HG02852 (cell line): ENCODE data around the gene IGF2.

Source experiments
- ATAC-seq: cut with Tn5 transposase; IDR thresholded peaks from one replicate; pipeline ENCODE4 v1.9.1; 2021; ENCODE audit warnings: mild to moderate bottlenecking, moderate library complexity; ENCODE audit not compliant: unreplicated experiment

The IGF2 gene

GRCh38 chr11:2169626-2170570 is 30.7 kb upstream of the IGF2 start:
- no peak for ATAC-seq

DNA sequence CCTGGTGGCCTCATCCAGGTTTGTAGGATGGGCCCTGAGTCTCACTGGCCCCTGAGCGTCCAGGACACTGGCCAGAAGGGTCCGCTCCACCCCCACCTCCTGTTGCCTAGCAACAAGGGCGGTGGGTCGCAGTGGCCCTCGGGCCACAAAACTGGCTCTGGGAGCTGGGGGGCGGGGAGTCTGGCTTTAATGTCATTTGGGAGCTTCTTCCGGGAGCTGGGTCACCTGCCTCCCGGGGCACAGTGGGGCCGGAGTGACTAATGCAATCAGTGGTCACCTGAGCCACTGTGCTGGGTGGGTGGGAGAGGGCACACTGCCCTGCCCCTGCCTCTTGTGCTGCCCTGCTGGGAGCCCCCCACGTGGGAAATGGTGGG is 29.8 kb upstream of the IGF2 start:
- no peak for ATAC-seq

DNA sequence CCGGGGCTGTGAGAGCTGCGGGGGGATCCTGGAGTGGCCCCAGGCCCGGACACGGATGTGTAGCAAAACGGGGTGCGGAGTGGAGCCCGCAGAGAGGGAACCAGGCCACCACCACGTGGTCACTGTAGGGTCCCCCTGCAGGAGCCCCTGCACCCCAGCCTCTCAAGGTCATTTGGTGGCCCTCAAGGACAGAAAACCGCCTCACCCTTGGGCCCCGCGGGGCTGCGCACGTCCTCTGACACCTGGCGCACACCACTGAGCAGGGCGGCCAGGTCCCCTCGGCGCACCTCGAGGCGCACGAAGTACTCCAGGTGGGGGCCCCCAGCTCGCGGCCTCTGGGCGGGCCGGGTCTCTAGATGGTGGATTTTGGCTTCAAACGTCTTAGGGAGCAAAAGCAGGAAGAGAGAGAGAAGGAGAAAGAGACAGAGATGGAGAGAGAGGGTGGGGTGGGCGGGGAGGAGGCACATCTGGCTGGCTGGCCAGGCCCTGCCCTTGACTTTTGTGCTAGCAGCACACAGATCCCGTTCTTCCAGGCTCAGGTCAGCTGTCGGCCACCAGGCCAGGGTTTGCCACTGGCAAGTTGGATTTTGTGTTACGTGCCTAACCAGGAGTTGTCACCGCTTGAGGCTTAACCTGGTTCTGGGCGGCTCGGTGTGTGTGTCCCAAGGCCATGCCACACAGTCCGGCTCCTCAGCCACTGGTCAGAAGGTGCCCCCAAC is 29.3 kb upstream of the IGF2 start:
- ATAC-seq, result no peak

- no peak for ATAC-seq
These were observed 28.2 kb upstream of the IGF2 start for GRCh38 chr11:2167141-2168045.

DNA sequence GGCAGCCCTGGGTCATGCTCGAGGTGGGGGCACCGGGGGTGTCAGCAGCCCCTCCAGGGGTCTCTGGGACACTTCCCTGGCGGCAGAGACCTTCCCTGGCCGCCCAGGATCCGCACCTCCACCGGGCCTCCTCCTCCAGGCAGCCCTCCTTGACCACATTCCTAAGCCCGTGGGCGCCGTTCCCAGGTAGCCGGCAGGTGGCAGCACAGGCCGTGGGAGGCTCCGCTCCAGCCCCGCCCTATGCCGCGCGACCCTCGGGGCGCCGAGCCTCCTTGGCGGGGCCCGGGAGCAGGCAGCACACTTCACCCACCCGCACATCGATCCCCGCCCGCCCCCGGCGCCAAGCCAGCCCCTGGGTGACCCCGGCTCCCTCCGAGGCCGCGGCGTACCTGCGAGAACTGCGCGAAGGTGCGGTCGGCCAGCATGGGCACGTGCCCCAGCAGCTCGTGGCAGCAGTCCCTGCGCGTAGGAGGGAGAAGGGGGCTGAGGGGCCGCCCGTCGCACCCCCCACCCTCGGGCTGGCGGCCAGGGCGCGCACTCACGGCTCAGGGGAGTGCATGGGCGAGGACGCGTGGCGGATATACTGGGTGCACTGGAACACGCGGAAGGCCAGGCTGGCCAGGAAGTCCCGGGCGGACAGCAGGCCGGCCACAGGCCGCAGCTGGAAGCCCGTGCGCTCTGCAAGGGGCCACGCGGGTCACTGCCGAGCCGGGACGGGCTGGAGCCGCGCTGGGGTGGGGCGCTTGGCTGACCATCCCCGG is 27.1 kb upstream of the IGF2 start:
- no peak for ATAC-seq

DNA sequence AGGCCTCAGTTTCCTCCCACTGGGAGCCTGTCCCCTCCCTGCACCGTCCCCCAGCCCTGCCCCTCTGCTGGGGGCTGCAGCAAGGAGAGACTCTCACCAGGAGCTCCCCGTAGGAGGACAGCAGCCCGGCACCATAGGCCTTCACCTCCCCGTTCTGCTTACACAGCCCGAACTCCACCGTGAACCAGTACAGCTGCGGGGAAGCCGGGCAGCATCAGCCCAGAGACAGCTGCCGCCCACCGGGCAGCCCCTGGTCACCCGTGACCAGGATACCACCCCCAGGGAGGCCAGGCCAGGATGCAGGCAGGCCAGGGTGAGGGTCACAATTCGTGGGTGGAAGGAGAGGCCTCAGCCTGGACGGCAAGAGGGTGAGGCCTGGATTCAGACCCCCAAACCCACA is 26.4 kb upstream of the IGF2 start:
- no peak for ATAC-seq

- ATAC-seq, result no peak
These were observed 25.8 kb upstream of the IGF2 start for GRCh38 chr11:2164861-2165555.

GRCh38 chr11:2164081-2164480 is 24.9 kb upstream of the IGF2 start:
- no peak for ATAC-seq

GRCh38 chr11:2163428-2163978 is 24.3 kb upstream of the IGF2 start:
- no peak for ATAC-seq

GRCh38 chr11:2160736-2161259 is 21.6 kb upstream of the IGF2 start, which contains the start of gene INS:
Gene INS, minus strand, starts transcription at chr11:2161209. Its CDS starts 238 bp downstream, at chr11:2160971.
- ATAC-seq, result no peak

DNA sequence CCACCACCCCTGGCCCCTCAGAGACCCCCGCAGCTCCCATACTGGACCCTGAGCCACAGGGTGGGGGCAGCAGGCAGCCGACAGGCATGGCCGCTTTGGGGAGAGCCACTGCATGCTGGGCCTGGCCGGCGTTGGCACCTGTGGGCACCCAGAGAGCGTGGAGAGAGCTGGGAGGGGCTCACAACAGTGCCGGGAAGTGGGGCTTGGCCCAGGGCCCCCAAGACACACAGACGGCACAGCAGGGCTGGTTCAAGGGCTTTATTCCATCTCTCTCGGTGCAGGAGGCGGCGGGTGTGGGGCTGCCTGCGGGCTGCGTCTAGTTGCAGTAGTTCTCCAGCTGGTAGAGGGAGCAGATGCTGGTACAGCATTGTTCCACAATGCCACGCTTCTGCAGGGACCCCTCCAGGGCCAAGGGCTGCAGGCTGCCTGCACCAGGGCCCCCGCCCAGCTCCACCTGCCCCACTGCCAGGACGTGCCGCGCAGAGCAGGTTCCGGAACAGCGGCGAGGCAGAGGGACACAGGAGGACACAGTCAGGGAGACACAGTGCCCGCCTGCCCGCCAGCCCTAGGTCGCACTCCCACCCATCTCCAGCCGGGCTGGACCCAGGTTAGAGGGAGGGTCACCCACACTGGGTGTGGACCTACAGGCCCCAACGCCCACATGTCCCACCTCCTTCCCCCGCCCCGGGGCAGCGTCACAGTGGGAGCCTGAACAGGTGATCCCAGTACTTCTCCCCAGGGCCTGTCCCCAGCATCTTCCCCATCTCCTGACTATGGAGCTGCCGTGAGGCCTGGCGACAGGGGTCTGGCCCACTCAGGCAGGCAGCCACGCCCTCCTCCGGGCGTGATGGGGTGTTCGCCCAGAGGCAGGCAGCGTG is 20.6 kb upstream of the IGF2 start:
- no peak for ATAC-seq

DNA sequence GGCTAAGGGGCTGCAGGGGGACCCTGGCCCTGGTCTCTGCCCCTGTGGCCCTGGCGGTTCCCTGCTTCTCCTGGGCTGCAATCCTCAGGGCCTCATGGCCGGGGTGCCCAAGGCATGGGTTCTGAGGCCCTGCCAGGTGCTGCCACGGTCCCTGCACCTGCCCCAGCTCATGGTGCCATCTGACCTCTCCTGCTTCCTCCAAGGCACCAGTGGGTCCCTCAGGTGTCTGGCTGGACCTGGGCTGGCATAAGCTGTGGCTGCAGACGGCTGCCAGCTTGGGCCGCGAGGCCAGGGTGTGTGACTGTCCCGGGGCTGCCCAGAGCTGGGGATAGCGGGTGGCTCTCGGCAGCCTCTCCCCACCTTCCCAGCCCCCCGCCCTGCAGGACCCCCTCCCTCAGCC is 19.8 kb upstream of the IGF2 start:
- ATAC-seq, result no peak

- no peak for ATAC-seq
These were observed 19.1 kb upstream of the IGF2 start for GRCh38 chr11:2158296-2158737.

GRCh38 chr11:2157294-2158040 is 18.3 kb upstream of the IGF2 start:
- no peak for ATAC-seq

DNA sequence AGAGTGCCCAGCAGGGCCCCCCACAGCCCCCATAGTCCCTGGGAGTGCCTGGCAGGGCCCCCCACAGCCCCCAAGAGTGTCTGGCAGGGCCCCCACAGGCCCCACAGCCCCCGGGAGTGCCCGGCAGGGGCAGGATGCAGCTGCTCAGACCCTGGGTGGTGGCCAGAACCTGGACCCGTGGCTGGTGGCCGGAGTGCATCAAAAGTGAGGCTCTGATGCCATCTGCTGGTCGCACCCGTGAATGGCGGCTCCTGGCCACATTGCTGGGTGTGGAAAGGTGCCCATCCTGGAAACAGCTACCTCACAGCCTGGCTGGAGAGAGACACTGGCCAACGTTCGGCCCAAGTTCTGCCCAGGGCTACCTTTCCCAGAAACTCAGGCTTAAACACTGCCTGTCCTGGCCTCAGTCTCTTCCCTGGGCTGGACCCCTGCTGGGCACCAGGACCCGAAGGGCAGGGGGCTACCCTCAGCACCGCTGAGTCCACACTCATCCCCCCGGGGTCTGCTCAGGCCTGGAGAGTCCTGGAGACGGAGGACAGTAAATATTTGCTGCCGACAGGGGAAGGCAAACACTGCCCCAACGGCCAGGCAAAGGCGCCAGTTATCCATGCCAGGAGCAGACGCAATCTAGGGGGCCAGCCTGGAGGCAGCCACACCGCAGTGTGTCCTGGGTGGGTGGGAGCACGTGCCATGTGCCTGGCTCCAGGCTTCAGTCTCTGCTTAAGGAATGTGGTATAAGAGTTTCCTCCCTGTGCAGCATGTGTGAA is 17.4 kb upstream of the IGF2 start:
- no peak for ATAC-seq

- no peak for ATAC-seq
These were observed 16.3 kb upstream of the IGF2 start for GRCh38 chr11:2155511-2155910.

DNA sequence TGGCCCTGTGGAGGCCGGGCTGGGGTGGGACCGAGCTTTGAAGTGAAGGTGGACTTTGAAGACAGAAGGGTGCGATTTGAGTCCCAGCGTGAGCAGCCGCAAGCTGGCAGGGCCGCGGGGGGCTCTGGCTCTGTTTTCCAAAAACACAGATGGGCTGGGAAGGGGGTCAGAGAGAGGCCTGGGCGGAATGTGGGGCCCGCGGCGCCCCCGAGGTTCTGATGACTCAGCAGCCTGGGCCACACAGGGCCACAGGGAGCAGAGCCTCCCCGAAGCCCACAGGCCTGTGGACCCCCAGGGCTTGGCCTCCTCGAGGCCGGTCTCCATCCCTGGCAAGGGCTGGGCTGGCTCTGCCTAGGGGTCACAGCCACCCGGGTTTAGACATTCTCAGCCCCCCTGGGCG is 15.7 kb upstream of the IGF2 start:
- no peak for ATAC-seq
